Activated T-cell treated with anti-CD3 and anti-CD28 coated beads, Interleukin-2, amount 50 U/mL, for 72 hours (primary cell): ENCODE results near the gene MRPS10. TPM values are rescaled to one million over a fixed set of nuclear protein-coding genes. Genes with fewer than 3 reads are reported as not detected.
A peak's percentile ranks its signal among the peaks of the same experiment; 100 is the strongest.

Experiments used
- ATAC-seq, 2 donors: fragments of 150-1000 bp; cut with Tn5 transposase; replicated peaks in 1 of 2; 2 replicates each; pipeline ENCODE4 v1.10.0; 2021; ENCODE audit warnings: moderate library complexity in 2 of 2, mild to moderate bottlenecking in 1 of 2
- DNase-seq, 2 donors: peaks; one replicate each; pipeline ENCODE4 v3.0.0; 2021 to 2022; ENCODE audit warnings: mixed read lengths in 1 of 2
- H3K27ac Mint-ChIP-seq: one replicate; pipeline ENCODE4 v1.8.0; 2022; ENCODE audit warnings: mild to moderate bottlenecking, moderate library complexity, mixed read lengths
- H3K27me3 Mint-ChIP-seq: one replicate; pipeline ENCODE4 v1.8.0; 2022; ENCODE audit warnings: low read depth, mixed read lengths
- H3K36me3 Mint-ChIP-seq, 2 donors: one replicate each; pipeline ENCODE4 v1.8.0; 2022; ENCODE audit warnings: mixed read lengths in 2 of 2, mild to moderate bottlenecking in 1 of 2; ENCODE audit not compliant: insufficient read depth in 2 of 2
- H3K4me1 Mint-ChIP-seq: one replicate; pipeline ENCODE4 v1.8.0; 2022; ENCODE audit warnings: low read depth, mixed read lengths
- H3K4me3 Mint-ChIP-seq, 2 donors: one replicate each; pipeline ENCODE4 v1.8.0; 2022; ENCODE audit warnings: mild to moderate bottlenecking in 2 of 2, mixed read lengths in 2 of 2, moderate library complexity in 2 of 2
- H3K9me3 Mint-ChIP-seq, 2 donors: one replicate each; pipeline ENCODE4 v1.8.0; 2022; ENCODE audit warnings: mixed read lengths in 2 of 2
- total RNA-seq, 2 donors: library from RNA; stranded (reverse); gene quantifications; one replicate each; pipeline ENCODE4 v1.2.3, GENCODE V29; 2022

Gene MRPS10
- total RNA-seq, 2 donors from 2014 or later: 39.0 to 39.8 TPM

DNA sequence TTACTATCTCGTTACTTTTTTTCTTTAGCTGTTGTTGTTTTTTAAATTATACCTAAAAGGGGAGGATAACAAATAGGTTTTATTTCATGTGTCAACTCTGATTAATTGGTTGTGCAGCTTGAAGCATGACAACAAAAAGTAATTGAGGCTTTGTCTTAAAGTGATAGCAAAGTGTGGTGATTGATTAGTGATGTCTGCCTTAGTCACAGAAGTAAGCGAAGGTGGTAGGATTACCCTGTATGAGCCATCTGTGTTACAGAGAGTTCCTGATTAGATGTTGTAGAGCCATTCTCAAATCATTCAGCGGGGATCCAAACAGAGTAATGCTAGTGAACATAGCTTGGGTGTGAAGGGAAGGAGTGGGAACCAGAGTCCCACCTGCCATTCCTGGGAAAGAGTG, 14.4 kb upstream of the MRPS10 start:
- peaks cover 18% of the 10 kb centered on the region for H3K4me1 Mint-ChIP-seq
- no peaks in the 10 kb centered on the region for H3K27me3 Mint-ChIP-seq
- DNase-seq (no peak), ATAC-seq (no peak)
- H3K4me3 Mint-ChIP-seq: no peak overlapping the region
- H3K27ac Mint-ChIP-seq: no peak overlapping the region
- no peaks in the 10 kb centered on the region for H3K9me3 Mint-ChIP-seq
- peaks cover 1 to 3% of the 10 kb centered on the region in 2 donors for H3K36me3 Mint-ChIP-seq

DNA sequence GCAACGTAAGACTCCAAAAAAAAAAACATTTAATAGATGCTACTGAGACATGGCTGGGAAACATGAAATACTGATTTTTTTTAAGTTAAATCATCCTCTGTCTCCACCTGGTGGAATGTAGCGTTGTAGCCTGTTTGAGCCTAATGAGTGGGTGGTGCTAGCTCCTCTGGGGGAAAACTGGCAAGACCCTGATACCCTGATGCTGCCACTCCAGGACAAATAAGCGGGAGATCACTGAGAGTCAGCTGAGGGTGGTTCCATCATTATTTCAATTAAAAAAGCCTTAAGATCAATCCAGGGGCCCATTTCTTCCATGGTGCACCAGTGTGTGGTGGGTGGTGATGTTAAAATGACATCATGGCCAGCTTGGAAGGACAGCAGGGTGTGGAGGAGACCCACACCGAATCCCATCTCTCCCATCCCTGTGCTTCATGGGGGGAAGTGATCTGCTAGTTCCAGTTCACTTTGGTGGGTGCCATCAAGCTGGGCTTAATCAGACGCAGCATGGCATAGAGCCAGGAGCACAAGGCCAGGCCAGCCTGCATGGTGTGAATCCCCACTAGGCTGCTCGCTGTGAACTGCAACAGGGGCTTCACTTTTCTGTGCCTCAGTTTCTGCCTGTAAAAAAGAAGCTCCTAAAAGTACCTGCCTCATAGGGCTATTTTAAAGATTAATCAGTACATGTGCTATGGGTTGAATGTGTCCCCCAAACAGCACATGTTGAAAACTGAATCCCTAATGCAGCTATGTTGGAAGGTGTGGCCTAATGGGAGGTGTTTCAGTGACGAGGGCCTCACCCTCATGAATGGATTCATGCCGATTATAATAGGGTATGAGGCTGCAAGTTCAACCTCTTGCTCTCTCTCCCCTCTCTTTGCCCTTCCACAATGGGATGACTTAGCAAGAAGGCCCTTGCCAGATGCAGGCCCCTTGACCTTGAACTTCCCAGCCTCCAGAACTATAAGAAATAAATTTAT, 13.0 kb upstream of the MRPS10 start:
- Mint-ChIP-seq H3K27me3 (no peaks in the 10 kb centered on the region), H3K4me3 (no peak overlapping the region), H3K9me3 (no peaks in the 10 kb centered on the region), H3K27ac (no peak overlapping the region), H3K4me1 (peaks cover 9% of the 10 kb centered on the region), H3K36me3 (peaks cover 1% of the 10 kb centered on the region in 2 donors)
- ATAC-seq: peak in 1 of 2 donors; percentile 27
- no peak for DNase-seq

DNA sequence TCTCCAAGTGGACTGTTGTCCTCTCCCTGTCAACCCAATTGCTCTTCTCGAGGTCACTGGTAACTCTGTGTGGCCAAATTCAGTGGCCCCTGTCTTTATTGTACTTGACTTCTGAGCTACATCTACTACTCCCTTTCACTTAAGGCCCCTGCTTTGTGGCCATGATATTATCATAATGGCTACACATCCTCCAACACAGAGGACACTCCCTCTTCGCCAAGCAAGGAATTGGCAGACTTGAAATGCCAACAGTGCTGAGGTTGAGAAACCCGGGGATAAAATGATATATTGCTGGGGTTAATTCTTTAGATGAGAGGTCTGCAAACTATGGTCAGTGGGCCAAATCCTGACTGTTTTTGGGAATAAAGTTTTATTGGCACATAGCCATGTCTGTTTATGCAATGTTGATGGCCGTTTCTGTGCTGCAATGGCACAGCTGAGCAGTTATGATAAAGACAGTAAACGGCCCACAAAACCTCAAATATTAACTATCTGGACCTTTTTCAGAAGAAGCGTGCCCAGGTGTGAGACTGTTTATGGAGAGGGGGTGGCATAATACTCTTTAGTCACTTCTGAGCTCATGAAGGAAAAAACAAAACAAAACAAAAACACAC, 12.0 kb upstream of the MRPS10 start:
- peak overlapping the region; percentile 41 for H3K27ac Mint-ChIP-seq
- no peak for ATAC-seq
- no peak overlapping the region for H3K4me3 Mint-ChIP-seq
- H3K9me3 Mint-ChIP-seq: no peaks in the 10 kb centered on the region
- no peaks in the 10 kb centered on the region for H3K27me3 Mint-ChIP-seq
- H3K36me3 Mint-ChIP-seq: peaks cover 1% of the 10 kb centered on the region in 2 donors
- H3K4me1 Mint-ChIP-seq: peaks cover 16% of the 10 kb centered on the region
- no peak for DNase-seq

- H3K36me3 Mint-ChIP-seq: peaks cover 1% of the 10 kb centered on the region in 2 donors
- H3K27ac Mint-ChIP-seq: no peak overlapping the region
- H3K27me3 Mint-ChIP-seq: no peaks in the 10 kb centered on the region
- DNase-seq: no peak
- H3K9me3 Mint-ChIP-seq: no peaks in the 10 kb centered on the region
- H3K4me1 Mint-ChIP-seq: peaks cover 28% of the 10 kb centered on the region
- no peak overlapping the region for H3K4me3 Mint-ChIP-seq
- no peak for ATAC-seq
Measured at GRCh38 chr6:42228305-42228704, 10.6 kb upstream of the MRPS10 start.

DNA sequence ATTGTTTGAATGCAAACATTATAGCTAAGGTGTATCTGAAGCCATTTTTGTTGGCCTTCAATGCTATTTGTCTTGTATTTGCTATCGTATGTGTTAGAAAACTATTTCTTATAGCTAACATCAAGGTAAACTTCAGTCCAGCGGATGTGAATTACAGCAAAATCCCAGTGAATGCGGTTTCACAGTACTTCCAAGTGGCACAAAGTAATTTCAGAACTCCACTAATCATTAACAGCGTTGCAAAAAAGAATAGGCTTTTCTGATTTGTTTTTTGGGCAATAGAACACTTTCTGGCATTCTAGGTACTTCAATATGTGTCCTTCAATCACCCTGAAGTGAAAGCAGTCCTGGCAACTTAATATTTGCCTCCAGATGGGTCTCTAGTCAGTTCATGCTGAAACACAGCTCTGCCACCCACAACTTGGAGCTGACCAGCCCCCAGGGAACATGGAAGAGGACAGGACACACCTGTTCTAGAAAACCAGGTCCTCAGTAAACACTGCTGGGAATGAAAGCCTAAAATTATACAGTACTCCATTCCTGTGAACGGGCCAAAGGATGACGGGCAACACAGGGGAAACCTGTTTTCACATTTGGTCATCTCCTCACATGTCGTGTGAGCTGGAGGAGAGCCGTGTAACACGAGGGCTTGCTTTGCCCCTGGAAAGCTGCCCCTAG, 9.7 kb upstream of the MRPS10 start:
- no peak for DNase-seq
- H3K27me3 Mint-ChIP-seq: no peaks in the 10 kb centered on the region
- peaks cover 1% of the 10 kb centered on the region in 2 donors for H3K36me3 Mint-ChIP-seq
- no peak overlapping the region for H3K4me3 Mint-ChIP-seq
- no peaks in the 10 kb centered on the region for H3K9me3 Mint-ChIP-seq
- no peak for ATAC-seq
- H3K27ac Mint-ChIP-seq: no peak overlapping the region
- H3K4me1 Mint-ChIP-seq: peaks cover 28% of the 10 kb centered on the region

GRCh38 chr6:42226645-42227143, 9.0 kb upstream of the MRPS10 start:
- Mint-ChIP-seq H3K27ac (no peak overlapping the region), H3K27me3 (no peaks in the 10 kb centered on the region), H3K36me3 (peaks cover 1% of the 10 kb centered on the region in 2 donors), H3K9me3 (no peaks in the 10 kb centered on the region), H3K4me1 (peaks cover 29% of the 10 kb centered on the region), H3K4me3 (no peak overlapping the region)
- ATAC-seq (no peak), DNase-seq (no peak)

GRCh38 chr6:42226161-42226611, 8.5 kb upstream of the MRPS10 start:
- no peak overlapping the region for H3K4me3 Mint-ChIP-seq
- no peak overlapping the region for H3K27ac Mint-ChIP-seq
- H3K9me3 Mint-ChIP-seq: no peaks in the 10 kb centered on the region
- peaks cover 1% of the 10 kb centered on the region in 2 donors for H3K36me3 Mint-ChIP-seq
- no peaks in the 10 kb centered on the region for H3K27me3 Mint-ChIP-seq
- ATAC-seq (no peak), DNase-seq (no peak)
- peaks cover 33% of the 10 kb centered on the region for H3K4me1 Mint-ChIP-seq

- DNase-seq: no peak
- H3K27ac Mint-ChIP-seq: no peak overlapping the region
- peaks cover 1% of the 10 kb centered on the region in 2 donors for H3K36me3 Mint-ChIP-seq
Measured at GRCh38 chr6:42225419-42225818, 7.8 kb upstream of the MRPS10 start.

DNA sequence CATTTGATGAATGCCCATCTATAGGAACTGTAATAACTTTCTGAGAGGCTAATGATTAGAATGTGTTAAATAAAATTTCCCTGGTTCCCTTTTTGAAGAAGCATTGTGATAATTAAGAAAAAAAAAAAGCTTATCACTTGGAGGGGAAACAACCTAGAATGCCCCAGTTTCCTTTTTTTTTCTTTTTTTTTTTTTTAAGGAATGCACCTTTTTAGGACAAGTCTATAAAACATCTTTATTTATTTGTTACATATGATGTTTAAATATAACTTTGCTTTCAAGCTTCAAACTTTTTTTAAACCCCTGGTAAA, 7.3 kb upstream of the MRPS10 start:
- ATAC-seq: no peak
- Mint-ChIP-seq H3K4me1 (peaks cover 36% of the 10 kb centered on the region), H3K36me3 (peaks cover 0 to 1% of the 10 kb centered on the region in 2 donors), H3K9me3 (no peaks in the 10 kb centered on the region), H3K27me3 (no peaks in the 10 kb centered on the region), H3K27ac (peak overlapping the region; percentile 88), H3K4me3 (peak overlapping the region in 1 of 2 donors; percentile 88)
- no peak for DNase-seq

More at GRCh38 chr6:42225419-42225818, 7.8 kb upstream of the MRPS10 start:
- Mint-ChIP-seq H3K27me3 (no peaks in the 10 kb centered on the region), H3K4me1 (peaks cover 39% of the 10 kb centered on the region), H3K4me3 (no peak overlapping the region), H3K9me3 (no peaks in the 10 kb centered on the region)
- ATAC-seq: no peak

DNA sequence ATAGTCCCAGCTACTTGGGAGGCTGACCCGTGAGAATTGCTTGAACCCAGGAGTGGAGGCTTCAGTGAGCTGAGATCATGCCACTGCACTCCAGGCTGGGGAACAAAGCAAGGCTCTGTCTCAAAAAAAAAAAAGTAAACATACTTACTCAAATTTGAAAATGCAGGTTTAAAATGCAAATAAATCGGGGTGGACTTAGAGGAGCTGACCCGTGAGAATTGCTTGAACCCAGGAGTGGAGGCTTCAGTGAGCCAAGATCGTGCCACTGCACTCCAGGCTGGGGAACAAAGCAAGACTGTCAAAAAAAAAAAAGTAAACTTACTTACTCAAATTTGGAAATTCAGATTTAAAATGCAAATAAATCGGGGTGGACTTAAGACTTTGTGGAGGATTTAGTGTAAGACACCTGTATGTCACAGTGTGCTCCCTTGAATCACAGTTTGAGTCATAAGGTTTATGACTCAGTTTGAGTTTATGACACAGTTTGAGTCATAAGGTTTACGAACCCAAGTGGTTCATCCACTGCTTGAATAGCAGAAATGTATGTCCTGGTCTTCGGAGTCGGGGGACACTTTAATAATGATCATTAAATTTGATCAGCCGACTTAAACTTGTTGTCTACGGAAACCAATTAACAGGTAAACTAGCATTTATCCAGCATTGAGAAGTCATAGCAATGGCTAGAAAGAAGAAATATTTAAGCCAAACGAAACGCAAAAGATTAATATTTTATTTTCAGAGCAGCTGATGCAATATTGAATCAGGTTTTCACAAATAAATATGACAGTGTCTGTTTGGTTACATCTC, 6.8 kb upstream of the MRPS10 start:
- peak overlapping the region; percentile 62 to 88 for H3K4me3 Mint-ChIP-seq
- peak overlapping the region; percentile 88 for H3K27ac Mint-ChIP-seq
- H3K36me3 Mint-ChIP-seq: peaks cover 0 to 1% of the 10 kb centered on the region in 2 donors
- DNase-seq (peak; percentile 24 to 38), ATAC-seq (peak; percentile 99)
- peaks cover 34% of the 10 kb centered on the region for H3K4me1 Mint-ChIP-seq
- no peaks in the 10 kb centered on the region for H3K27me3 Mint-ChIP-seq
- no peaks in the 10 kb centered on the region for H3K9me3 Mint-ChIP-seq

DNA sequence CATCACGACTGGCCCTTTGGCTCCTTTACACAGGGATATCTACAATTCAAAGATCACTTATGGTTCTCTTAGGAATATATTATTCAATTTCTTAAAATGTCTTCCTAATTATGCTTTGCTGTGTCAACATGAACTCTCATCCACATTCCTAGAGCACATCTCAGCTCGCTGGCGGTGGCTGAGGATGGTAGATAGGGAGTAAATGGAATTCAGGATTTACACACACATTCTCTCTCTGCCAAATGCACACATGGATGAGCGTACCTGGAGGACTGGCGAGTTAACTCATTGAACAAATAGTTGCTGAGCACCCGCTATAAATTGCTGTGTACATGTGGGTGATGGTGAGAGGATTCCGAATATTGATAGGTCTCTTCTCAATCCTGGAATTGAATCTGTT, 4.8 kb upstream of the MRPS10 start:
- peaks cover 3% of the 10 kb centered on the region in 2 donors for H3K36me3 Mint-ChIP-seq
- H3K27ac Mint-ChIP-seq: no peak overlapping the region
- no peaks in the 10 kb centered on the region for H3K27me3 Mint-ChIP-seq
- DNase-seq (no peak), ATAC-seq (no peak)
- no peaks in the 10 kb centered on the region for H3K9me3 Mint-ChIP-seq
- no peak overlapping the region for H3K4me3 Mint-ChIP-seq
- H3K4me1 Mint-ChIP-seq: peaks cover 37% of the 10 kb centered on the region

DNA sequence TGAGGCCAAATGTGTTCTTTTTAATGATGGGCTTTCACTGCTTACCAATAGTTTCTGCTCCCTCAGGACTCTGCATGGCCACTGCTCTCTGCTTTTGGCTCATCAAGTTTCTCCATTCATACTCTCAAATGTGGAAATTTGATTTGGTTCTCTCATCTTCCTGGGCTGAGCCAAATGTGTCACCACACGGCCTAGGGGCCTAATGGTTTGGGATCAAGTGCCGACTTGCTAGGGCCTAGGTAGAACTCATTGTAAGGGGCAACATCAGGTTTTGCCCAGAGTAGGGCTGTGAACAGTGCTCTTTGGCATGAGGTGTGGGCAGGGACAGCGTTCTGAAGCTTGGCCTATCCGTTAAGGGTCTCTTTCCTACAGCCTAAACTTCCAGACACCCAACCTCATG, 3.9 kb upstream of the MRPS10 start:
- Mint-ChIP-seq H3K36me3 (peaks cover 3 to 4% of the 10 kb centered on the region in 2 donors), H3K4me1 (peaks cover 41% of the 10 kb centered on the region), H3K4me3 (no peak overlapping the region), H3K9me3 (no peaks in the 10 kb centered on the region), H3K27ac (peak overlapping the region; percentile 75), H3K27me3 (no peaks in the 10 kb centered on the region)
- DNase-seq (no peak), ATAC-seq (no peak)
